Measurements from ENCODE around the gene LILRB5.
"Not testable (repeated sequence)": the region's sequence is repeated elsewhere in the genome, so short reads cannot be mapped to it uniquely, and the experiment has no call there.

DNA sequence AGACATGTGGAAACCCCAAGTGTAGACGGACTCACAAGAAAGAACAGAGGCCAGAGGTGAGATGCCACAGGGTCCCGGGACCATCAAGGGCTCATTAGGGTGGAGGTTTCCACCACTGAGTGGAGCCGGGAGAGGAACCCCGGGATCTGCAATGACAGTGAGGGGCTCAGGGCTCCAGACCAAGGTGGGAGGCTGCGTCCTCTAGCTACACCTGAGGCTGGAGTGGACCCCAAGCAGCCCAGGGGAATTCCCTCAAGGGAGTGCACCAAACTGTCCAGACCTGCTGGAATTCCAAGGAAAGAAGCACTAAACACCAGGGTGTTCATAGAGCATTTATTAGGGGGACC lies 24.6 kb upstream of the LILRB5 start:
- TF ChIP-seq, protein P1, sequence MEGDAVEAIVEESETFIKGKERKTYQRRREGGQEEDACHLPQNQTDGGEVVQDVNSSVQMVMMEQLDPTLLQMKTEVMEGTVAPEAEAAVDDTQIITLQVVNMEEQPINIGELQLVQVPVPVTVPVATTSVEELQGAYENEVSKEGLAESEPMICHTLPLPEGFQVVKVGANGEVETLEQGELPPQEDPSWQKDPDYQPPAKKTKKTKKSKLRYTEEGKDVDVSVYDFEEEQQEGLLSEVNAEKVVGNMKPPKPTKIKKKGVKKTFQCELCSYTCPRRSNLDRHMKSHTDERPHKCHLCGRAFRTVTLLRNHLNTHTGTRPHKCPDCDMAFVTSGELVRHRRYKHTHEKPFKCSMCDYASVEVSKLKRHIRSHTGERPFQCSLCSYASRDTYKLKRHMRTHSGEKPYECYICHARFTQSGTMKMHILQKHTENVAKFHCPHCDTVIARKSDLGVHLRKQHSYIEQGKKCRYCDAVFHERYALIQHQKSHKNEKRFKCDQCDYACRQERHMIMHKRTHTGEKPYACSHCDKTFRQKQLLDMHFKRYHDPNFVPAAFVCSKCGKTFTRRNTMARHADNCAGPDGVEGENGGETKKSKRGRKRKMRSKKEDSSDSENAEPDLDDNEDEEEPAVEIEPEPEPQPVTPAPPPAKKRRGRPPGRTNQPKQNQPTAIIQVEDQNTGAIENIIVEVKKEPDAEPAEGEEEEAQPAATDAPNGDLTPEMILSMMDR (IDR thresholded peaks at IDR 0.05 in 2 of 3, conservative IDR thresholded peaks at IDR 0.05 in 1 of 3; ENCODE audit: insufficient read depth in 2 of 3, low read depth in 1 of 3, low read length in 3 of 3): not testable (repeated sequence)
- not testable (repeated sequence) for TF ChIP-seq POU5F1 (IDR thresholded peaks at IDR 0.05; ENCODE audit: borderline replicate concordance, low read depth, low read length, partially characterized antibody); POLR2A (conservative IDR thresholded peaks at IDR 0.05); ZNF23 (CRISPR knock-in tag; IDR thresholded peaks at IDR 0.05); TEAD1 (CRISPR knock-in tag; IDR thresholded peaks at IDR 0.05); BHLHE40 (IDR thresholded peaks at IDR 0.05; ENCODE audit: low read length)
- TF ChIP-seq, protein P2, sequence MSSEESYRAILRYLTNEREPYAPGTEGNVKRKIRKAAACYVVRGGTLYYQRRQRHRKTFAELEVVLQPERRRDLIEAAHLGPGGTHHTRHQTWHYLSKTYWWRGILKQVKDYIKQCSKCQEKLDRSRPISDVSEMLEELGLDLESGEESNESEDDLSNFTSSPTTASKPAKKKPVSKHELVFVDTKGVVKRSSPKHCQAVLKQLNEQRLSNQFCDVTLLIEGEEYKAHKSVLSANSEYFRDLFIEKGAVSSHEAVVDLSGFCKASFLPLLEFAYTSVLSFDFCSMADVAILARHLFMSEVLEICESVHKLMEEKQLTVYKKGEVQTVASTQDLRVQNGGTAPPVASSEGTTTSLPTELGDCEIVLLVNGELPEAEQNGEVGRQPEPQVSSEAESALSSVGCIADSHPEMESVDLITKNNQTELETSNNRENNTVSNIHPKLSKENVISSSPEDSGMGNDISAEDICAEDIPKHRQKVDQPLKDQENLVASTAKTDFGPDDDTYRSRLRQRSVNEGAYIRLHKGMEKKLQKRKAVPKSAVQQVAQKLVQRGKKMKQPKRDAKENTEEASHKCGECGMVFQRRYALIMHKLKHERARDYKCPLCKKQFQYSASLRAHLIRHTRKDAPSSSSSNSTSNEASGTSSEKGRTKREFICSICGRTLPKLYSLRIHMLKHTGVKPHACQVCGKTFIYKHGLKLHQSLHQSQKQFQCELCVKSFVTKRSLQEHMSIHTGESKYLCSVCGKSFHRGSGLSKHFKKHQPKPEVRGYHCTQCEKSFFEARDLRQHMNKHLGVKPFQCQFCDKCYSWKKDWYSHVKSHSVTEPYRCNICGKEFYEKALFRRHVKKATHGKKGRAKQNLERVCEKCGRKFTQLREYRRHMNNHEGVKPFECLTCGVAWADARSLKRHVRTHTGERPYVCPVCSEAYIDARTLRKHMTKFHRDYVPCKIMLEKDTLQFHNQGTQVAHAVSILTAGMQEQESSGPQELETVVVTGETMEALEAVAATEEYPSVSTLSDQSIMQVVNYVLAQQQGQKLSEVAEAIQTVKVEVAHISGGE (CRISPR knock-in tag; IDR thresholded peaks at IDR 0.05): not testable (repeated sequence)
- TF ChIP-seq, protein P3, sequence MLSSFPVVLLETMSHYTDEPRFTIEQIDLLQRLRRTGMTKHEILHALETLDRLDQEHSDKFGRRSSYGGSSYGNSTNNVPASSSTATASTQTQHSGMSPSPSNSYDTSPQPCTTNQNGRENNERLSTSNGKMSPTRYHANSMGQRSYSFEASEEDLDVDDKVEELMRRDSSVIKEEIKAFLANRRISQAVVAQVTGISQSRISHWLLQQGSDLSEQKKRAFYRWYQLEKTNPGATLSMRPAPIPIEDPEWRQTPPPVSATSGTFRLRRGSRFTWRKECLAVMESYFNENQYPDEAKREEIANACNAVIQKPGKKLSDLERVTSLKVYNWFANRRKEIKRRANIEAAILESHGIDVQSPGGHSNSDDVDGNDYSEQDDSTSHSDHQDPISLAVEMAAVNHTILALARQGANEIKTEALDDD (IDR thresholded peaks at IDR 0.05): not testable (repeated sequence)
